Testis (tissue), 2 donors: ENCODE data around the gene SERPINB7.

Experiments
- POLR2A ChIP-seq: fragments of 450-650 bp; IDR thresholded peaks from one replicate; pipeline ENCODE4 v1.6.1; 2017; ENCODE audit warnings: antibody characterized with exemption, mild to moderate bottlenecking, moderate library complexity
- TF ChIP-seq, protein P1 (sequence below), 3 experiments: fragments of 450-650 bp in 2 of 3; fragments of 200-600 bp in 1 of 3; sonication (generic) in 1 of 3; IDR thresholded peaks; one replicate each; pipeline ENCODE4 v1.5.1; 2016 to 2019; ENCODE audit warnings: antibody characterized with exemption in 3 of 3, mild to moderate bottlenecking in 2 of 3, moderate library complexity in 1 of 3

DNA sequence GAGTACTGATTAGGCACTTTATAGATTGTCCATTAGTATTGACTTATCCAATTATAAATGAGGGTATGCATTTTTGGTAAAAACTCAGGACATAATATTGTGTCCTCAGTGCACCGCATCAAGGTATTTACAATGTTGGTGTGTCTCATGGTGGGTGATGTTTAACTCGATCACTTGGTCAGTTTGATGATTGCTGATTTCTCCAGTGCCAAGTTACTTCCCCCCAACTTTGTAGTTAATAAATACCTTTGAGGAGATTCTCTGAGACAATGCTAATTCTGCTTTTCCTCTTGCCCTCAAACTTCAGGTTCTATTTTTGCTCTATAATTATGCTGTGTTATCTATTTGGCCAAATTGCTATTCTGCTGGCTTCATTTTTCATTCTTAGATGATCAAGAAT is 28.2 kb upstream of the SERPINB7 start:
- TF ChIP-seq, protein P1, sequence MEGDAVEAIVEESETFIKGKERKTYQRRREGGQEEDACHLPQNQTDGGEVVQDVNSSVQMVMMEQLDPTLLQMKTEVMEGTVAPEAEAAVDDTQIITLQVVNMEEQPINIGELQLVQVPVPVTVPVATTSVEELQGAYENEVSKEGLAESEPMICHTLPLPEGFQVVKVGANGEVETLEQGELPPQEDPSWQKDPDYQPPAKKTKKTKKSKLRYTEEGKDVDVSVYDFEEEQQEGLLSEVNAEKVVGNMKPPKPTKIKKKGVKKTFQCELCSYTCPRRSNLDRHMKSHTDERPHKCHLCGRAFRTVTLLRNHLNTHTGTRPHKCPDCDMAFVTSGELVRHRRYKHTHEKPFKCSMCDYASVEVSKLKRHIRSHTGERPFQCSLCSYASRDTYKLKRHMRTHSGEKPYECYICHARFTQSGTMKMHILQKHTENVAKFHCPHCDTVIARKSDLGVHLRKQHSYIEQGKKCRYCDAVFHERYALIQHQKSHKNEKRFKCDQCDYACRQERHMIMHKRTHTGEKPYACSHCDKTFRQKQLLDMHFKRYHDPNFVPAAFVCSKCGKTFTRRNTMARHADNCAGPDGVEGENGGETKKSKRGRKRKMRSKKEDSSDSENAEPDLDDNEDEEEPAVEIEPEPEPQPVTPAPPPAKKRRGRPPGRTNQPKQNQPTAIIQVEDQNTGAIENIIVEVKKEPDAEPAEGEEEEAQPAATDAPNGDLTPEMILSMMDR (IDR thresholded peaks at IDR 0.05), result no peak
- TF ChIP-seq POLR2A, result no peak
